Measurements from ENCODE around the gene CHST13. TPM values are rescaled to one million over a fixed set of nuclear protein-coding genes. Genes with fewer than 3 reads are reported as not detected.
A peak's percentile ranks its signal among the peaks of the same experiment; 100 is the strongest.

Gene CHST13
- total RNA-seq, 2 experiments from 2014 or later, result not detected

DNA sequence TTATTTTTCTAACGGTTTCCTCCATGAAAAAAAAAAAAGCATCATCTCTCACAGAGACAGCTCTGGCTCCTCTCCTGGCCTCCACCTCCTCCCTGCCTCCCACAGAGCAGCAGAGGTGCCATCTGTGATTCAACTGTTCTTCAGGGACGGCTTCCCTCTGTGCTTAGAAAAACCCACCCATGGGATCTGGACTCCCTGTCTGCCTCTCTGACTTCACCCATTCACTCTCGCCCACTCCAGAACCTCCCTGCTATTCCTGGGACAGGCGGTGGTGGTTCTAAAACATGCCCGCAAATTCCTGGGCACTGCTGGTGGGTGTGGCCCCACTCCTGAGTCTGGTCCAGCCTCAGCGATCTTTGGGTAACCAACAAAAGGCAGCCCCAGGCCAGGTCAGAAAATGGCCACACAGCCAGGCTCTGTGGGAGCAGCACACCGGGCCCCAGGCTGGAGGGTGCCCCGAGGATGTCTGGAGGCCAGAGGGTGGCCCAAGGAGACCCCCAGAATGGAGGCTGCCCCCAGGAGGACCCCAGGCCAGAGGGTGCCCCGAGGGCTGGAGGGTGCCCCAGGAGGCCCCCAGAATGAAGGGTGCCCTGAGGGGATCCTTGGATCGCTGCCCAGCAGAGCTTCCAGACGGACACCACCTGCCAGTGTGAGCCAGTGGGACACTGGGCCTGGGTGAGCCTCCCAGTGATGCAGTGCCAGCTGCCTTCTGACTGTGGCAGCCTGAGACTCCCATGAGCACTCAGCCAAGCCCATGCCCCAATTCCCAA is 2.6 kb upstream of the CHST13 start:
- ATAC-seq, result no peak

DNA sequence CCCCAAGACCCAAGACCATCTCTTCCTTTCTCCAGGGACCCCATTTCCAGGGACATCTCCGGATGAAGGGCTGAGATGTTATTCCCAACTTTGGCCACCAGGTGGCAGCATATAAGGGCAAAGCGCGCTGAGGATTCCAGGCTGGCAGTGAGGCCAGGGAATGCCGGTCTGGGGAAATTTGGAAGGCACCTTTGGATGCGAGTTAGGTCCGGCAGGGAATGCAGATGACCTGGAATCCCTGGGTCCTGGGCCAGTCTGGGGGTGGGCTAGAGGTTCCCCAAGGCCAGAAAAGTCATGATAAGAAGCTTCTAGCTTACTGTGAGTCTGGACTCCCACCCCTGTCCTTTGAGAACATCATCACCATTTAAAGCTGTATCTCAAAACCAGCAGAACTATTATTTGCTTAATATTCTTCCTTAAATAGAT is 1.6 kb upstream of the CHST13 start:
- no peak for ATAC-seq

More for the DNA sequence above, 2.6 kb upstream of the CHST13 start:
- no peak for DNase-seq
- intact Hi-C loops (cut with DNase I, micrococcal nuclease), result loop anchor here in 1 of 2 experiments (5.0 to 10.0 kb wide), 2 partner anchors 936 to 1023 kb away; no protein-coding TSS in a partner anchor
- Mint-ChIP-seq H3K4me3 (no peak overlapping the region), H3K27me3 (peaks cover 7% of the 10 kb centered on the region), H3K9me3 (ENCODE audit: low read depth) (no peaks in the 10 kb centered on the region), H3K27ac (no peak overlapping the region), H3K4me1 (no peaks in the 10 kb centered on the region), H3K36me3 (ENCODE audit: low read depth) (no peaks in the 10 kb centered on the region)
- ChIA-PET POLR2A (no interaction called here), CTCF (interaction anchor here (0.6 to 1.8 kb wide), 3 partner anchors 11 to 139 kb away, joined by 3 to 7 read pairs (median 3); no protein-coding TSS in a partner anchor)

DNA sequence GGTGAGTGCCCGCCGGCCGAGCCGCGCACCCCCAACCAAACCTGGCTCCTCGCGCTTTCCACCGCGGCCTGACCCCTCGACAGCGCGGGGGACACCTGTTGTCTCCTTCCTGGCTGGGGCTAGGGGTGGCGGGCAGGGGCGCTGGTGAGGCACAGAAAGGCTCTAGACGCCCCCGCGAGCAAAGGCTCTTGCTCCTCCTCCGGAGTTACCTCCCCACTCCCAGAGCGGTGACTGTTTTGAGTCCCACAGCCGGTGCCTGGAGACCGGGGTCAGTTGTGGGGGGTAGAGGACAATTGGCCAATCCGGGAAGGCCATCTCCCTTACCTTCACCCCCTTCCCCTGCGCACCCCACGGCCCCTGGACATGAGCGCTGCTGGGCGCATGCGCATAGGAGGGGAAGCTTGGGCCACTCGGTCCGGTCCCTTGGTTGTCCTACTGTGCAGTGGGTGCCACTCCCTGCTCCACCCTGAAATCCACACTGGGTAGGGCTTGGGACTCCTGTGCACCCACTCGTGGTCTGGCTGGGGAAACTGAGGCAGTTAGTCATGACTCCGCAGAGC is 554 bp downstream of the CHST13 start:
- POLR2A ChIA-PET, result no interaction called here

More for the DNA sequence above, 1.6 kb upstream of the CHST13 start:
- Mint-ChIP-seq H3K27me3 (peaks cover 7% of the 10 kb centered on the region), H3K36me3 (ENCODE audit: low read depth) (no peaks in the 10 kb centered on the region), H3K9me3 (ENCODE audit: low read depth) (no peaks in the 10 kb centered on the region), H3K4me1 (no peaks in the 10 kb centered on the region), H3K4me3 (no peak overlapping the region), H3K27ac (no peak overlapping the region)
- intact Hi-C loops (cut with DNase I, micrococcal nuclease), result loop anchor here (1.0 to 10.0 kb wide), 4 partner anchors 933 to 1025 kb away; no protein-coding TSS in a partner anchor
- peak; percentile 53 for DNase-seq
- ChIA-PET CTCF (interaction anchor here (0.6 to 1.8 kb wide), 17 partner anchors 9 to 1026 kb away, joined by 3 to 14 read pairs (median 3); no protein-coding TSS in a partner anchor), POLR2A (no interaction called here)

DNA sequence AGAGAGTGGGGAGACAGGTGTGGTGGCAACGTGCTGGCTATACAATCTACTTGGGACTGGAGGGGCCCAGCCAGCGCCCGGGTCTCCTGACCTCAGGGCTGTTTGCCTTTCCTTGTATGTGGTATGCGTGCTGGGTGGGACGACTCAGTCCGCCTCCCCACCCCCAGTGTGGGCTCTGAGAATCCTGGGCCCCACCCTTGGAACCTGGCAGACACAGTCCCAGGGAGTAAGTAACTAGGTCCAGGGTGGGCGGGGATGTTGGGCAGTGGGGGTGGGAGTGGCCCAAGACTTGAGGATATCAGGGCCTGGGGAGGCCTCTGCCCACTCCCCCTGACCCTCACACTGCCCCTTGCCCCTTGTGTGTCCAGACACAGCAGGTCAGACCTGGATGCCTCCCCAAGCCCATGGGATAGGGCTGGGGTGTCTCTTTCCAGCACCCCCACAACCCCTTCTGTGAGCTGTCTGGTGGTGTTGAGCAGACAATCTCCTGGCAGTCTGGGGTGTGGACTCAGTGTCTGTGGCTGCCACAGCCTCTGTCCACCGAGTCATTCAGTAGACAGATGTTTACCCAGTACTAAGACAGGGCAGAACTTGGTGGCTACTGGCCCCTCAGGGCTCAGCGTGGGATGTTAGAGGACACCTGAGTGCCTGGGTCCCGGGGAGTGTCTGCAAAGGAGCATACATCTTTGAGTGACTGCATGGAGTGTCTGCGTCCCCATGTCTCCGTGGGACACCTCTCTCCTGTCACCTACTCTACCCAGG is 1.3 kb downstream of the CHST13 start:
- DNase-seq (no peak), ATAC-seq (no peak)
- Mint-ChIP-seq H3K27ac (no peak overlapping the region), H3K36me3 (ENCODE audit: low read depth) (no peaks in the 10 kb centered on the region), H3K4me3 (no peak overlapping the region), H3K4me1 (no peaks in the 10 kb centered on the region), H3K9me3 (ENCODE audit: low read depth) (no peaks in the 10 kb centered on the region), H3K27me3 (peaks cover 7% of the 10 kb centered on the region)
- CTCF ChIA-PET, result interaction anchor here (0.7 kb wide), 1 partner anchor 1044 kb away, joined by 3 read pairs; no protein-coding TSS in a partner anchor
- POLR2A ChIA-PET, result no interaction called here
- intact Hi-C loops (cut with DNase I, micrococcal nuclease), result loop anchor here in 1 of 2 experiments (10.0 kb wide), 1 partner anchor 1020 kb away; no protein-coding TSS in a partner anchor

More for the DNA sequence above, 554 bp downstream of the CHST13 start:
- DNase-seq (peak; percentile 36), ATAC-seq (no peak)
- Mint-ChIP-seq H3K4me3 (no peak overlapping the region), H3K36me3 (ENCODE audit: low read depth) (no peaks in the 10 kb centered on the region), H3K27me3 (peaks cover 7% of the 10 kb centered on the region), H3K4me1 (no peaks in the 10 kb centered on the region), H3K27ac (no peak overlapping the region), H3K9me3 (ENCODE audit: low read depth) (no peaks in the 10 kb centered on the region)
- CTCF ChIA-PET, result interaction anchor here (0.7 kb wide), 1 partner anchor 1044 kb away, joined by 3 read pairs; no protein-coding TSS in a partner anchor
- intact Hi-C loops (cut with DNase I, micrococcal nuclease), result loop anchor here in 1 of 2 experiments (5.0 to 10.0 kb wide), 2 partner anchors 933 to 1020 kb away; no protein-coding TSS in a partner anchor

DNA sequence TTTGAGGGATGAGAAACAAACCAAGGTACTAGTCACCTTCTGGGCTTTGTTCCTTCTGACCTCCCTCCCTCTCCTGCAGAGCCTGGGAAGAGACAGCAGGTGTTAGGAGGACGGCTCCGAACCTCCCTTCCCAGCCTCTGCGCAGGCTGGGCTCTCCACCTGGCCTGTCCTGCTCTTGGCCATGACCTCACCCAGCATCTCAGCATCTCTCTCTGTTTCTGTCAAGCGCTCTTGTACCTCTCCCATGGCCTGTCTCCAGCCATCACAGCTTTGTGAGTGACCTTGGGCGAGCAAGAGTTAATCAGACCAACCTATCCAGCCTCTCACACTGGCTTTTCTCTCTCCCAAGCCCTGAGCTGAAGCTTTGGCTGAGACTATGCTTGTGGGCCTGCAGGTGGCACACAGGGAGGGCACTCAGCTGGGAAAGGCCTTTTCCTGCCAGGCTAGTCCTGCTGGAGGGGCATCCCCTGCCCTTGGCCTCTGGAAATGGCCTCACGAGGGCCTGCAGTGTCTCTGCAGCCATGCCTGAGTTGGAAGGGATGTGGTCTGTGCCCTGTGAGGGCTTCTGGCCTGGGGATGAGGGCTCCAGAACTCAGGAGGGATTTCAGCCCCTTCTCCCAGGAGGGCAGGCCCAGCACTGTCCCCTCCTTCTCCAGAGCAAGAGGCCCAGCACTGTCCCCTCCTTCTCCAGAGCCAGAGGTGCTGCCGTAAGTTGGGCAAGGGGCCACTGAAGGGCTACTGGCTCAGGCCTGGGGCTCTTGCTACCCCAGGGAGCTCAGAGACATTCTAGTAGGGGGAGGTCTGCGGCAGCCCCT is 2.1 kb downstream of the CHST13 start:
- H3K4me1 Mint-ChIP-seq, result no peaks in the 10 kb centered on the region
- ATAC-seq (no peak), DNase-seq (no peak)
- CTCF ChIA-PET, result interaction anchor here (1.4 kb wide), 1 partner anchor 29 kb away, joined by 3 read pairs; no protein-coding TSS in a partner anchor
- H3K36me3 Mint-ChIP-seq (ENCODE audit: low read depth), result no peaks in the 10 kb centered on the region
- POLR2A ChIA-PET, result no interaction called here
- no peak overlapping the region for H3K27ac Mint-ChIP-seq
- H3K4me3 Mint-ChIP-seq, result no peak overlapping the region
- no peaks in the 10 kb centered on the region for H3K9me3 Mint-ChIP-seq (ENCODE audit: low read depth)
- H3K27me3 Mint-ChIP-seq, result peaks cover 7% of the 10 kb centered on the region
- intact Hi-C loops (cut with DNase I, micrococcal nuclease), result loop anchor here in 1 of 2 experiments (10.0 kb wide), 1 partner anchor 1019 kb away; no protein-coding TSS in a partner anchor

DNA sequence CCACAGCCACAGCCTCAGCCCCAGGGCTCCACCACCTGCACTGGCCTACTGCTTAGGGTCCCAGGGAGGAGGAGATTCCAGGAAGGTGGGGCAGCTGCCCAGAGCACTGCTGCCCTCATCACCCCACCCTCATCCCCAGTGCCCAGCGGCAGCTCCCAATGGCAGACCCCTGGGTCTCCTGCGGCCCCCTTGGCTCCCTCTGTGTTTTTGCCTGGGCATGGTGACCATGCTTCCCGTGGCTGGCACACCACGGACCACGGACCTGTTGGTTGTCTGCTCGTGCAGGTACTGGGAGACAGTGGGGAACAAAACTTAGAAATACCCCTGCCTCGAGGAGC is 2.7 kb downstream of the CHST13 start:
- intact Hi-C loops (cut with DNase I, micrococcal nuclease), result loop anchor here in 1 of 2 experiments (10.0 kb wide), 1 partner anchor 1018 kb away; no protein-coding TSS in a partner anchor
- Mint-ChIP-seq H3K9me3 (ENCODE audit: low read depth) (no peaks in the 10 kb centered on the region), H3K4me3 (no peak overlapping the region), H3K27ac (no peak overlapping the region), H3K27me3 (peaks cover 7% of the 10 kb centered on the region), H3K4me1 (no peaks in the 10 kb centered on the region), H3K36me3 (ENCODE audit: low read depth) (no peaks in the 10 kb centered on the region)
- POLR2A ChIA-PET, result no interaction called here
- CTCF ChIA-PET, result interaction anchor here (0.6 to 1.4 kb wide), 2 partner anchors 28 to 138 kb away, joined by 3 read pairs; no protein-coding TSS in a partner anchor
- no peak for DNase-seq
- ATAC-seq, result no peak

DNA sequence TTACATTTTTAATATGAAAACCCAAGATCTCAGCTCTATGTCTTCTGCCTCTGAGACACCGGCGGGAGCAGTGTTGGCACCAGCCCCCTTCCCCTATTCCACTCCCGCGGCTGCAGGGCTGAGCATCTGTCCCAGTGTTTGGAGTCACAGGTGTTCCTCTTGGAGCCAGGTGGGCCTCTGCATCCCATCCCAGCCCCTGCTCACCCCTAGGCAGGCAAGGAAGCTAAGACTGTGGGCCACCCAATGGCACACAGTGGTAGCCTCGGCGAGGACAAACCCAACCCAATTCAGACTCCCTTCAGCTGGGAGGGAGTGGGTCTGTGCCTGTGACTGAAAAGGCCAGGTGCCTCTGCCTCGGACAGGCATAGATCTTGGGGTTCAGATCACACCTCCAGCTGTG is 3.1 kb downstream of the CHST13 start:
- ChIA-PET POLR2A (no interaction called here), CTCF (interaction anchor here (0.6 to 1.4 kb wide), 2 partner anchors 28 to 138 kb away, joined by 3 read pairs; no protein-coding TSS in a partner anchor)
- H3K36me3 Mint-ChIP-seq (ENCODE audit: low read depth), result no peaks in the 10 kb centered on the region
- H3K9me3 Mint-ChIP-seq (ENCODE audit: low read depth), result no peaks in the 10 kb centered on the region
- H3K4me1 Mint-ChIP-seq, result no peaks in the 10 kb centered on the region
- DNase-seq, result no peak
- ATAC-seq, result no peak
- H3K27me3 Mint-ChIP-seq, result peaks cover 7% of the 10 kb centered on the region
- no peak overlapping the region for H3K4me3 Mint-ChIP-seq
- intact Hi-C loops (cut with DNase I, micrococcal nuclease), result loop anchor here in 1 of 2 experiments (10.0 kb wide), 1 partner anchor 1018 kb away; no protein-coding TSS in a partner anchor
- no peak overlapping the region for H3K27ac Mint-ChIP-seq

DNA sequence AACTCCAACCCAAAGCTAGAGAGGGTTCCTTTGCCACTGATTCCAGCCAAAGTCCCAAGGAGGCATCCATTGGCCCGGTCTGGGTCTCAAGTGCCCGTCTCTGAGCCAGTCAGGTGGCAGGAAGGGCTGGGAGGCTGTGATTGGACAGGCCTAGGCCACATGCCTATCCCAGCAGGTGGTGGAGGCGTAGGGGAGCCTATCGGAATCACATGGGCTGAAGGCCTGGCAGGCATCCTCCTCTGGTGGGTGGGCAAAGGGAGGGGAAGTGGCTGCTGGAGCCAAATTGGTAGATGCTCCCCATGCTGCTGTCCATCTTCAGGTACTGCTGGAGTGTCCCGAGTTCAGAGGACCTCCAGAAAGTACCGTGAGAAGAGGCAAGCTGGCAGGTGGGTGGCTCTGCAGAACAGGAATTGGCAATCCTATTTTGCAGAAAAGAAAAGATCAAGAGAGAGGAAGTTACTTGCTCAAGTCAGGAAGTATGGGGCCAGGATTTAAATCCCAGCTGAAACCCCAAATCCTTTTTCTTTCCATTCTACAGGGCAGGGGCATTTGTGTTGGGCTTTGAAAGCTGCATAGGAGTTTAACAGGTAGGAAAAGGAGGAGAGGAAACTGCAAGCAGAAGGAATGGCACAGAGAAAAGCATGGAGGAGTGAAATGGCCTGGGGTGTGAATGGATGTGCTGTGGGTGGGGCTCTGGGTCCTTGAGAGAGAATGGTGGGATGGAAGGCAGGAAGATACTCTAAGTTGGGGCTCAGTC is 3.7 kb downstream of the CHST13 start:
- Mint-ChIP-seq H3K27me3 (peaks cover 7% of the 10 kb centered on the region), H3K4me1 (no peaks in the 10 kb centered on the region), H3K4me3 (no peak overlapping the region), H3K27ac (no peak overlapping the region), H3K9me3 (ENCODE audit: low read depth) (no peaks in the 10 kb centered on the region), H3K36me3 (ENCODE audit: low read depth) (no peaks in the 10 kb centered on the region)
- ATAC-seq, result no peak
- intact Hi-C loops (cut with DNase I, micrococcal nuclease), result loop anchor here in 1 of 2 experiments (10.0 kb wide), 1 partner anchor 1017 kb away; no protein-coding TSS in a partner anchor
- ChIA-PET POLR2A (no interaction called here), CTCF (interaction anchor here (0.6 to 1.4 kb wide), 2 partner anchors 27 to 139 kb away, joined by 3 read pairs; no protein-coding TSS in a partner anchor)
- no peak for DNase-seq

DNA sequence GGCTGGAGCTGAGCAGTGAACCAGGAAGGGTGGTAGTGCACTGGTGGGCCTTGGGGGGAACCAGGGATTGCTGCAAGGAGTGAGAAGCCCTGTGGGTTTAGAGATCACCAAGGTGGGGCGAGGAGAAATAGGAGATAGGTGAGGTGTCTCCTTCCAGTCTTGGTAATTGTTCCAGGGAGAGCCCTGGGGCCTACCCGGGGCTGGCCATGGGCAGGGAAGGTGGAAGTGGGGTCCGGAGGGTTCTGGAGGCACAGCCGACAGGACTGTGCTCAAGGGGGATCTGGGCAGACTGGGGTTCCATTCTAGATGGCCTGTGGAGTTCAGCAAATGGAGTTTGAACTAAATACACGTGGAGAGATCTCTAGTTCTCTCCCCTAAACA is 4.5 kb downstream of the CHST13 start:
- POLR2A ChIA-PET, result no interaction called here
- no peak overlapping the region for H3K27ac Mint-ChIP-seq

More for the DNA sequence above, 4.5 kb downstream of the CHST13 start:
- Mint-ChIP-seq H3K9me3 (ENCODE audit: low read depth) (no peaks in the 10 kb centered on the region), H3K36me3 (ENCODE audit: low read depth) (no peaks in the 10 kb centered on the region), H3K27me3 (peaks cover 1% of the 10 kb centered on the region), H3K4me3 (no peak overlapping the region), H3K4me1 (no peaks in the 10 kb centered on the region)
- DNase-seq (no peak), ATAC-seq (no peak)
- intact Hi-C loops (cut with DNase I, micrococcal nuclease), result loop anchor here in 1 of 2 experiments (10.0 kb wide), 1 partner anchor 1016 kb away; no protein-coding TSS in a partner anchor
- CTCF ChIA-PET, result no interaction called here

All from activated CD4-positive, alpha-beta T cell treated with anti-CD3 and anti-CD28 coated beads for 36 hours (primary cell).